ENCODE data around the gene ZKSCAN8. TPM values are rescaled to one million over a fixed set of nuclear protein-coding genes. Genes with fewer than 3 reads are reported as not detected.

ZKSCAN8 gene
- total RNA-seq, 2 experiments from 2014 or later = 16.6 to 22.3 TPM

GRCh38 chr6:28206527-28206926, 64.8 kb downstream of the ZKSCAN8 start:
- no TSS peak for BruUV-seq (replicated peaks)
- TF ChIP-seq CTCF (conservative IDR thresholded peaks at IDR 0.05; ENCODE audit: low read length) (no peak), EZH2phosphoT487 (IDR thresholded peaks at IDR 0.05; ENCODE audit: borderline replicate concordance, low read depth, low read length) (no peak)
- DNase-seq (ENCODE audit: low spot score) = no peak
- Histone ChIP-seq H3K9me3 (ENCODE audit: low read length) (0 out of 2 replicates have a peak, but pooled peaks cover 3% of the 10 kb centered on the region), H3K4me2 (ENCODE audit: low read length) (no peak overlapping the region), H3K27ac (ENCODE audit: low read depth, low read length, poor library complexity, severe bottlenecking) (no peak overlapping the region), H2AFZ (ENCODE audit: low read length) (no peak overlapping the region), H4K20me1 (ENCODE audit: insufficient read depth, low read length) (no peaks in the 10 kb centered on the region), H3K79me2 (ENCODE audit: insufficient read depth, low read depth, low read length) (no peaks in the 10 kb centered on the region), H3K4me3 (ENCODE audit: low read depth, low read length, poor library complexity, severe bottlenecking) (no peak overlapping the region), H3K9me2 (ENCODE audit: insufficient read depth, low read length) (no peaks in the 10 kb centered on the region), H3K4me1 (ENCODE audit: insufficient read depth, low read length, poor library complexity, severe bottlenecking) (peaks cover 9% of the 10 kb centered on the region), H3K36me3 (ENCODE audit: insufficient read depth, low read length) (no peaks in the 10 kb centered on the region)
- intact Hi-C loops (cut with micrococcal nuclease; ENCODE audit: unreplicated experiment) = no loop called here
- POLR2A ChIA-PET = no interaction called here
- CTCF ChIA-PET (ENCODE audit: unreplicated experiment) = no interaction called here

- H3K27ac ChIP-seq (ENCODE audit: low read depth, low read length, poor library complexity, severe bottlenecking) = no peak overlapping the region
- H4K20me1 ChIP-seq (ENCODE audit: insufficient read depth, low read length) = no peaks in the 10 kb centered on the region
- H3K79me2 ChIP-seq (ENCODE audit: insufficient read depth, low read depth, low read length) = no peaks in the 10 kb centered on the region
- TF ChIP-seq EZH2phosphoT487 (IDR thresholded peaks at IDR 0.05; ENCODE audit: borderline replicate concordance, low read depth, low read length) (no peak), CTCF (conservative IDR thresholded peaks at IDR 0.05; ENCODE audit: low read length) (no peak)
- H3K4me2 ChIP-seq (ENCODE audit: low read length) = no peak overlapping the region
- DNase-seq (ENCODE audit: low spot score) = no peak
- no peak overlapping the region for H2AFZ ChIP-seq (ENCODE audit: low read length)
- POLR2A ChIA-PET = no interaction called here
- CTCF ChIA-PET (ENCODE audit: unreplicated experiment) = no interaction called here
- BruUV-seq (replicated peaks) = no TSS peak
- 0 out of 2 replicates have a peak, but pooled peaks cover 3% of the 10 kb centered on the region for H3K9me3 ChIP-seq (ENCODE audit: low read length)
- no peak overlapping the region for H3K4me3 ChIP-seq (ENCODE audit: low read depth, low read length, poor library complexity, severe bottlenecking)
- intact Hi-C loops (cut with micrococcal nuclease; ENCODE audit: unreplicated experiment) = no loop called here
- H3K4me1 ChIP-seq (ENCODE audit: insufficient read depth, low read length, poor library complexity, severe bottlenecking) = peaks cover 7% of the 10 kb centered on the region
- H3K36me3 ChIP-seq (ENCODE audit: insufficient read depth, low read length) = no peaks in the 10 kb centered on the region
- no peaks in the 10 kb centered on the region for H3K9me2 ChIP-seq (ENCODE audit: insufficient read depth, low read length)
Observed at GRCh38 chr6:28206928-28207509, 65.3 kb downstream of the ZKSCAN8 start.

DNA sequence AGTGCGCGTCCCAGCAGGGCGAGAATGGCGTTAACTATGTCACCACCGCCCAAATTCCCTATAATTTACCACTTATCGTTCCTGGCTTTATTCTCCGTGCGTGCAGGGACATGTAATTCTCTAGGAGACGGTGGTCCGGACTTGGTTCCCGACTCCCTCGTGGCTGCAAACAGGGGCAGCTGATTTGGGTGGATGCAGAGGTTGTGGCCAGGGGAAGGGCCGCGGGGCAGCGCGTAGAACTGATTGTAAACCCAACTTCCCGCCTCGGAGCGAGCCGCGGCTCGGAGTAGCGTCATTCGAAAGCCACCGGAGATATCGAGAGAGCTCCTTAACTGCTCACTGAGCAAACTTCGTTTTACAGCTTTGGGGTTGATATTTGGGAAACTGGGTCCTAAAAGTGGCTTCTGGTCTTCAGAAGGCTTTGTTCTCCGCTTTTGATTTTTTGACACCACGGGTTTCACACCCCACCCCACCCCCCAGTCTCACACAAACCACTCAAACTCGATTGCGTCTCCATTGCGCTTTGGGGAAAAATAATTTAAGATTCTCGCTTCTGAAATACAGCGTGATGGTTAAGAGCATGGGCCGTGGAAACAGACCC, 65.9 kb downstream of the ZKSCAN8 start:
- Histone ChIP-seq H4K20me1 (ENCODE audit: insufficient read depth, low read length) (no peaks in the 10 kb centered on the region), H3K27ac (ENCODE audit: low read depth, low read length, poor library complexity, severe bottlenecking) (no peak overlapping the region), H3K9me3 (ENCODE audit: low read length) (0 out of 2 replicates have a peak, but pooled peaks cover 3% of the 10 kb centered on the region), H3K9me2 (ENCODE audit: insufficient read depth, low read length) (no peaks in the 10 kb centered on the region), H2AFZ (ENCODE audit: low read length) (no peak overlapping the region), H3K4me2 (ENCODE audit: low read length) (no peak overlapping the region), H3K36me3 (ENCODE audit: insufficient read depth, low read length) (no peaks in the 10 kb centered on the region), H3K79me2 (ENCODE audit: insufficient read depth, low read depth, low read length) (no peaks in the 10 kb centered on the region), H3K4me3 (ENCODE audit: low read depth, low read length, poor library complexity, severe bottlenecking) (no peak overlapping the region), H3K4me1 (ENCODE audit: insufficient read depth, low read length, poor library complexity, severe bottlenecking) (peaks cover 1% of the 10 kb centered on the region)
- BruUV-seq (replicated peaks) = no TSS peak
- POLR2A ChIA-PET = no interaction called here
- DNase-seq (ENCODE audit: low spot score) = no peak
- CTCF ChIA-PET (ENCODE audit: unreplicated experiment) = no interaction called here
- TF ChIP-seq CTCF (conservative IDR thresholded peaks at IDR 0.05; ENCODE audit: low read length) = no peak
- no peak for TF ChIP-seq EZH2phosphoT487 (IDR thresholded peaks at IDR 0.05; ENCODE audit: borderline replicate concordance, low read depth, low read length)
- intact Hi-C loops (cut with micrococcal nuclease; ENCODE audit: unreplicated experiment) = no loop called here

Measured in OCI-LY7 (cell line).